NCI-H2227 (cell line): ENCODE measurements around the gene MYMK.

Source experiments
- DNase-seq: peaks from one replicate; lab custom pipeline; 2025; ENCODE audit not compliant: unreplicated experiment; lab: John Stamatoyannopoulos, UW

The MYMK gene

GRCh38 chr9:133536080-133536479, 11.3 kb upstream of the MYMK start:
- DNase-seq: no peak

GRCh38 chr9:133535306-133535877, 10.6 kb upstream of the MYMK start:
- no peak for DNase-seq

DNA sequence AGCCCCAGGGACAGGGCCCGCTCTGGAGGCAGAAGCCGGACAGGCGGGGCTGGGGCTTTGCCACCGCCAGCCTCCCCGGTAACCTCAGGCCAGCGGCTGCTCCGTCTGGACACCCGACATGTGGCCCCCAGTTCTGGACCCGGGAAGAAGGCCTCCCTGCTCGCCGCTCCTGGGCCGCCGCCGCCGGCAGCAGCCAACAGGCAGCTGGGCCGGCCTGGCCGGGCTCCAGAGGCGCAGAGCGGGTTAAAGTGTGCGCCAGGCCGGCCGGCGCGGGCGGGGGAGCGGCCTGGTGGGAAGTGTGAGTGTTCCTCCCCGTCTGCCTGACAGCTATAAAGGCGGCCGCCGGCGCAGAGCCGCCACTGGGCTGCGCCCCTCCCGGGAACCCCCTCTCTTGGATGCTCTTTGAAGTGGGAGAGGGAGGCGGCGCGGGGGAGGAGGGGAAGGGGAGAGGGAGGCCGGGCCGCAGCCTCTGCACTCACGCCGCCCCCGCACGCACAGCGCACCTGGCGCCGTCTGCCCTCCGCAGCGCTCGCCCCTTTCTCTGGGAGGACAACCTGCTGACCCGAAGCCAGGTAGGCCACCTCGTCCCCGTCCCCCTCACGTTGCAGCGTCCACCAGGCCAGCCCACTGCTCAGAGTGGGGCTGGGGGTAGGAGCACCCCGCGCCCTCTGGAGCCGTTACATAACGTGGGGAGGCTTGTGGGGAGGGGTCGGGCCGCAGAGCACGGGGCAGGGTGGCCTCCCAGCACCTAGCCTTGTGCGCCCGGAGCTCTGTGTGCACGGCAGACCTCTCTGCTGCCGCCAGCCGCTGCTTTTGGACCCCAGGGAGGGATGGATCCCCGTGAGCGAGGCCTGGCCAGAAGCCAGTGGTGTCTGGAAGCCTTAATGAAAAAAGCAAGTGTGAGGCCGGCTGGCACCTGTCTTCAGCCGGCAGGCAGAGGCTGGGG, 9.9 kb upstream of the MYMK start, which contains the start of gene ADAMTSL2:
Gene ADAMTSL2 (plus strand): TSS at position 359 of the 946 bp plus-strand sequence. CDS start 2,009 bp downstream, outside the sequence.
- DNase-seq: peak; percentile 73

DNA sequence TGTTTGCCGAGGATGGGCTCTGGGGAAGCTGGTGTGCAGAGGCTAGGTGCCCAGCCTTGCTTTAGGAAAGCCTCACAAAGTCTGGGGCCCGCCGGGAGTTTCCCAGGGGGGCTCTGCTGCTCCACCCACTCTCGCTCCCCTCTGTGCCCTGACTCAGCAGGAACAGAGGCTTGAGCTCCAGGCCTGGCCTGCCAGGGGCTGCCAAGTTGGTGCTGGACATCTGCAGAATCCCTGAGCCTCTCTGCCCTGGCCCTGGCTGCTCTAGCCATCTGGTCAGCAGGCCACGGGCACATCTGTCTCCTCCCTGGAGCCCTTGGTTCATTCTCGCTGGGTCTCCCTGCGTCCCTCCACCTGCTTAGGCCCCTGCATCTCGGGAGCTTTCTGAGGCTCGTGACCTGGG, 9.1 kb upstream of the MYMK start:
- no peak for DNase-seq

DNA sequence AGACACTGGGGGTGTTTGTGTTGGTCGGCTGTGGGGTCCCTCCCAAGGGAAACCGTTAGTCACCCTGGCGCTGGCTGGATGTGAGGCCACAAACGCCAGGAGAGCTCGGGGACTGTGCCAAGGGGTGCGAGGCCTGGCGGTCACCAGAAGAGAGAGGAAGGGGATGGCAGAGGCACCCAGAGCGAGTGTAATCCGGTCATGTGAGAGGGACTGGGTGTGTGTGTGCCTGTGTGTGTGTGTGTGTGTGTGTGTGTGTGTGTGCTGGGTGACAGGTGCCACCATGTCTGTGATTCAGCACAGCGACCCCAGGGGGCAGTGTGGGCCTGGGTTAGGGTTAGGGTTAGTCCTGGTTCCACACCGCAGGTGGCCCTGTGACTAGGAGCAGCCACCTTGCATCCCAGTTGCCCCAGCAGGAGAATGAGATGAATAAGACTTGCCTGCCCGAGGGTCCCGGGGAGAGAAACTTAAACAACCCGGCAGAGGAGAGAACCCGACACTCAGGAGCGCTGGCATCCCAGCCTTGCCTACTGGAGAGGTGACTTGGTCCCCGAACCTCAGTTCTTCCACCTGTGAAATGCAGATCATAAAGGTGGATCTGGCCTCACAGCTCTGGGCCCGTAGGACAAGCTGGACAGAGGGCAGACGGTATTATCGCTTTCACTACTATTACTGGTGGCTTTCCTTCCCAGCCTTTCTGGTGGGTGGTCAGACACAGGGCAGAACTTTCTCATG, 8.3 kb upstream of the MYMK start:
- peak; percentile 16 for DNase-seq

GRCh38 chr9:133531293-133531692, 6.5 kb upstream of the MYMK start:
- no peak for DNase-seq

GRCh38 chr9:133529874-133530273, 5.1 kb upstream of the MYMK start:
- DNase-seq: no peak

DNA sequence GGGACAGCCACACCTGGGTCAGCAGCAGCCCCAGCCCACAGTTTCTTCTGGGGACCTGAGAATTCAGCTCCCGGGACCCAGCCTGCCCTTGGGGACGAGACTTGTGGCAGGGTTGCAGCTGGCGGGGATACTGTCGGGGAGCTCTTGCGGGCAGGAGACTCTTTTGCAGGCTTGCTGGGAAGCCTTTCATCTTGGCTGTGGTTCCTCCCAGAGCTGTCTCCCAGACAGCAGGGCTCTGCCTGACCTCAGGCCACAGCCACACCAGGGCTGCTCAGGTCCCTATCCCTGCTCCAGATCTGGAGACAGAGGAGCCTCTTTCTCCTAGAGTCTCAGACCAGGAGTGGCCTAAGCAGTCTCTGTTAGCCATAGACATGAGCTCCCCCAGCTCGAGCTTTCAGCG, 4.7 kb upstream of the MYMK start:
- DNase-seq: no peak

DNA sequence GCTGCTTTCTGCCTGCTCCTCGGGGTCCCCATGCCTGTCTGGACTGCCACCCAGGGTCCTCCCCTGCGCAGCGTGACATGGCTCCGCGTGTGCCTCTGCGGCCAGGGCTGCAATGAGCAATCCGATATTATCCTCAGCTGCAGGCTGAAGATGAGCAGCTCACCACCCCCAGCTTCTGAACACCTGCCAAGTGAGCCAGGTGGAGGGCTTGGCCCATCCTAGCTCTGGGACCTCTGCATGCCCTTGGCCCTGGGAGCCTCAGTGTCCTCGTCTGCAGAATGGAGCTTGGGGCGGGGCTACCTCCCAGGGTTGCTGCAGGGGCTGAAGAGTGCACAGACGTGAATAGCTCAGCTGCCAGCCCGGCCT, 4.1 kb upstream of the MYMK start:
- no peak for DNase-seq

GRCh38 chr9:133528001-133528875, 3.5 kb upstream of the MYMK start:
- no peak for DNase-seq

GRCh38 chr9:133527444-133527920, 2.7 kb upstream of the MYMK start:
- DNase-seq: no peak

DNA sequence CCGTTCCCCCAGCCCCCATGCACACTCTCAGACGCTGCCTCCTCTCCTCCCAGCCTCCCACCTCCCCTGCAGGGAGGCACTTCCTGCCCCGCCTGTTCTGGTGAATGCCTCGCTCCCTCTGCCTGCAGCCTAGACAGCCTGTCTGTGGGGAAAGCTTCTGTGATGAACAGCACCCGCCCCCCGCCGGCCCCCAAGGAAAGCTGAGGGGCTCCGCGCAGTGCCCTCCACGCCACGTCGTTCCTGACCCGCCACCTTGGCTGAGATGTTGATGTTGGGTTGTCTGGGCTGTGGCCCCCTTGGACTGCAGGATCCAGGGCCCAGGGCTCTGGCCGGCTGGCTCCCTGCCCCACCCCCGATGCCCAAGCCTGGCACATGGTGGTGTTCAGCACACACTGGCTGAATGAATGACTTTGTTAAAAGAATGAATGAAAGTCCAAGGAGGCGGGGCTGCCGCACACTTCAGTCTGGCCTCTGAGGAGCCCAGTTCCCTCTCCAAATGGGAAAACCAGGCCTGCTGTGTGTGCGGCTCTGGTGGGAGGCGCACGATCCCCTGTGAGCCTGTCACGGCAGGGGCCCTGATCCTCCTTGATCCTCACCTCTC, 2.1 kb upstream of the MYMK start:
- DNase-seq: peak; percentile 17

- no peak for DNase-seq
These were observed 918 bp upstream of the MYMK start for GRCh38 chr9:133525677-133526076.

- no peak for DNase-seq
These were observed 613 bp downstream of the MYMK start for GRCh38 chr9:133524146-133524545.

GRCh38 chr9:133523106-133523505, 1.7 kb downstream of the MYMK start:
- DNase-seq: no peak

GRCh38 chr9:133522073-133522910, 2.5 kb downstream of the MYMK start:
- DNase-seq: no peak

- DNase-seq: no peak
These were observed 3.4 kb downstream of the MYMK start for GRCh38 chr9:133521122-133522072.

GRCh38 chr9:133520121-133520835, 4.5 kb downstream of the MYMK start:
- no peak for DNase-seq
